Mesenteric fat pad (tissue), 1 donor: ENCODE results near the gene AGFG1. TPM values are rescaled to one million over a fixed set of nuclear protein-coding genes. Genes with fewer than 3 reads are reported as not detected.
"Not testable (repeated sequence)": the region's sequence is repeated elsewhere in the genome, so short reads cannot be mapped to it uniquely, and the experiment has no call there.

Experiments used
- DNase-seq: peaks from one replicate; pipeline ENCODE4 v3.0.0-alpha.2; 2020; ENCODE audit warnings: low spot score
- total RNA-seq: library from RNA; stranded (reverse); fragmentation: NEBNext Ultra II Directional; extraction: Animal tissue kit (Norgen Biotek cat#: 25700); gene quantifications from one replicate; pipeline ENCODE4 v1.2.1, GENCODE V29; 2021
- donor health status: DM: yes; HTN: yes; CAD: no.

AGFG1 gene
- total RNA-seq, 1 donor from 2014 or later, result 274 TPM

DNA sequence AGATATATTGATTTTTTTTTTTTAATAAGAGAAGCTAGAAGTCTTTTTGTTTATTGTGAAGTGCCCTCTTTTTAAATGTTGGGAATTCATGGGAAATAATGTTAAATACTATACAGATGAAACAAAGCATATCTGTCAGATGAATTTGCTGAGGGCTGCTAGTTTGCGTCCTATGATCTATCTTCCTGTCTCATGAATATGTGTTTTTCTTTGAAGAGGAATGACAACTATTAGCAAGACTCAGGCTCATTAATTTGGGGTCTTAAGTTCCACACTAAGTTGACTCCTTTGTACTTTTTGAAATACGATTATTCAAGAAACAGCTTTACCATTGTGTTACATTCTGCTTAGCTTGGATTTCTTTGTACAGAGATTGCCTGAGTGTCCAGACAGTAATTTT, 57.9 kb downstream of the AGFG1 start:
- DNase-seq, result no peak

DNA sequence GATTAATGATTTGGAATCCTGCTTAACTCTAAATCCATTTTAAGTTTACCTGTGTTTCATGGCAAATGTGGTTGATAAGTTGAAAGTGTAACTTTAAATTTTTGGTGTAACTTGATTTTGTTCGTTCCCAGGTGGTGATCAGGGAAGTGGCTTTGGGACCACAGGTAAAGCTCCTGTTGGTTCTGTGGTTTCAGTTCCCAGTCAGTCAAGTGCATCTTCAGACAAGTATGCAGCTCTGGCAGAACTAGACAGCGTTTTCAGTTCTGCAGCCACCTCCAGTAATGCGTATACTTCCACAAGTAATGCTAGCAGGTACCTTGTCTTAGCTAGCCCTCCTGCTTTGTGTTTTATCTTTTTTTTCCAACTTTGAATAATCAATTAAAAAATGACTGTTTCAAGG, 62.8 kb downstream of the AGFG1 start:
- DNase-seq, result no peak

DNA sequence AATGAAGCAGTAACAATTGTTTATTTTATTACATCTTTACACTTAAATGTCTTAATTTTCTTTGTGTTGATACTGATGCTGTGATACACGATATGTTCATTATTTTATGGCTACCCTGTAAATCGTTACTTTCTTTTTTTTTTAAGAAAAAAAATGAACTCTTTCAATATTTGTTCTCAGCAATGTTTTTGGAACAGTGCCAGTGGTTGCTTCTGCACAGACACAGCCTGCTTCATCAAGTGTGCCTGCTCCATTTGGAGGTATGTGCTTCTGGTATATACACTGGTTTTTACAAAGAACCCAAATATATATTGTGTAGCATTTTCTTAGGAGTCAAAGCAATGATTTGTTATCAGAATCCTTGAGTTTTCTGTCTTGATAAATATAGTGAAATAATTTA, 64.5 kb downstream of the AGFG1 start:
- DNase-seq, result no peak

DNA sequence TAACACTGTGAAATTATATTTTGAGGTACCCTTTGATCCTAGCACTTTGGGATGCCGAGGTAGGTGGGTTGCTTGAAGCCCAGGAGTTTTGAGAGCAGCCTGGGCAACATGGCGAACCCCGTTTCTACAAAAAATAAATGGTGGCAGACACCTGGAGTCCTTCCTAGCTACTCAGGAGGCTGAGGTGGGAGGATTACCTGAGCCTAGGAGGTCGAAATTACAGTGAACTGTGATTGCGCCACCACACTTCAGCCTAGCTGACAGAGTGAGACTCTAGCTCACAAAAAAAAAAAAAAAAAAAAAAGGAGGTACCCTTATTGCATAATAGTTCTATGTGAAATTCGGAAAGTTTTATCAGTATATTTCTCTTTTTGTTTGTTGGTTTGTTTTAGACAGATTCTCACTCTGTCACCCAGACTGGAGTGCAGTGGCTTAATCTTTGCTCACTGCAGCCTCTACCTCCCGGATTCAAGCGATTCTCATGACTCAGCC, 67.6 kb downstream of the AGFG1 start:
- no peak for DNase-seq

DNA sequence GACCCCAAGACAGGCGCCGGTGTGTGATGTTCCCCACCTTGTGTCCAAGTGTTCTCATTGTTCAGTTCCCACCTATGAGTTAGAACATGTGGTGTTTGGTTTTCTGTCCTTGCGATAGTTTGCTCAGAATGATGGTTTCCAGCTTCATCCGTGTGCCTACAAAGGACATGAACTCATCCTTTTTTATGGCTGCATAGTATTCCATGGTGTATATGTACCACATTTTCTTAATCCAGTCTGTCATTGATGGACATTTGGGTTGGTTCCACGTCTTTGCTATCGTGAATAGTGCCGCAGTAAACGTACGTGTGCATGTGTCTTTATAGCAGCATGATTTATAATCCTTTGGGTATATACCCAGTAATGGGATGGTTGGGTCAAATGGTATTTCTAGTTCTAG, 68.4 kb downstream of the AGFG1 start:
- DNase-seq, result not testable (repeated sequence)

DNA sequence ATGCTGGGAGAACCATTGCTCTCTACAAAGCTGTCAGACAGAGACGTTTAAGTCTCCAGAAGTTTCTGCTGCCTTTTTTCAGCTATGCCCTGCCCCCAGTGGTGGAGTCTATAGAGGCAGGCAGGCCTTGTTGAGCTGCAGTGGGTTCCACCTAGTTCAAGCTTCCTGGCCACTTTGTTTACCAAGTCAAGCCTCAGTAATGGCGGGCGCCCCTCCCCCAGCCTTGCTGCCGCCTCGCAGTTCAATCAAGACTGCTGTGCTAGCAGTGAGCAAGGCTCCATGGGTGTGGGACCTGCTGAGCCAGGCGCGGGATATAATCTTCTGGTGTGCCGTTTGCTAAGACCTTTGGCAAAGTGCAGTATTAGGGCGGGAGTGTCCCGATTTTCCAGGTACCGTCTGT, 74.0 kb downstream of the AGFG1 start:
- DNase-seq, result no peak

DNA sequence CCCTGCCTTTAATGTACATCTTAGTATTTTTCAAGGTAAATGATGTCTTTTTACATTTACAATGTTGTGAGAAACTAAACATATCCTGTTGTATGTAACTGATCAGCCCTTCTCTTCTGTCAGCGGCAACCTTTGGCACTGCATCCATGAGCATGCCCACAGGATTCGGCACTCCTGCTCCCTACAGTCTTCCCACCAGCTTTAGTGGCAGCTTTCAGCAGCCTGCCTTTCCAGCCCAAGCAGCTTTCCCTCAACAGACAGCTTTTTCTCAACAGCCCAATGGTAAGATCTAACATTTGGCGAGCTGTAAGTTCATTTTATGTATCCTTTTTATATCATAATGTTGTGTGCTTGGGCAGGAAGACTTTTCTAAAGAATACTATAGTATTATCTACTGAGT, 79.9 kb downstream of the AGFG1 start:
- no peak for DNase-seq

DNA sequence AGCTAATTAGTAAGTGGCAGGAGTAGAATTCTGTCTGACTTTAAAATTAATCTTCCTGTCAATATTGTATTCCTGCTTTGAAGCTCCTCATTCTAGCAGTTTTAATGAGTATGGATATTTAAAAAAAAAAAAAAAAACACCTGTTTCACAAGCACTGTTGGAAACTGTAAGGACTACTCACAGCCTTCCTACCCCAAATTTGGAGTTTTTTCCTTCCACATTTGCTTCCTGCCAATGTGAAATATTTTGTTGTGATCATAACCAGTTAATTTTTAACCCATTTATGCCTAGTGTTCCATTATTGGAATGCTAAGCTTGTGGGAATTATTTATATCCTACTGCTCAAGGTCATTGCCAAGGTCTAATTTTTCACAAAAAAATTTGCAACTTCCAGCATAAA, 90.6 kb downstream of the AGFG1 start:
- no peak for DNase-seq

DNA sequence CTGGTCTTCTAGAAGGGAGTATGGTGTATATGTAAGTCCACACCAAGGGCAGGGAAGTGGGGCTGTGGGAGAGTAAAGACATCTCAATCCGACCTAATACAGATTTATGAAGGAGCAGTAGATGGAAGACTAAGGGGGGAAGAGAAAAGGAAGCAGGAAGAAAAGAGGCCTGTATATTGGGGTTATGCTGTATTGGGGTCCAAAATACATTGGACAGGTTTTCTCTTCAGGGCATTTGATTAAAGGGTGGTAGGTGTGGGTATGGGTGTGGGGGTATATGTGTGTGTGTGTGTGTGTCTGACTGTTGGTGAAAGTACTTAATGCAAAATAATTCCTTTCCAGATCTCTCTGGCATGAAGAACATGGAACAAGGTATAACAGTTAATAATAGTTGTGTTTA, 93.1 kb downstream of the AGFG1 start:
- DNase-seq, result no peak

DNA sequence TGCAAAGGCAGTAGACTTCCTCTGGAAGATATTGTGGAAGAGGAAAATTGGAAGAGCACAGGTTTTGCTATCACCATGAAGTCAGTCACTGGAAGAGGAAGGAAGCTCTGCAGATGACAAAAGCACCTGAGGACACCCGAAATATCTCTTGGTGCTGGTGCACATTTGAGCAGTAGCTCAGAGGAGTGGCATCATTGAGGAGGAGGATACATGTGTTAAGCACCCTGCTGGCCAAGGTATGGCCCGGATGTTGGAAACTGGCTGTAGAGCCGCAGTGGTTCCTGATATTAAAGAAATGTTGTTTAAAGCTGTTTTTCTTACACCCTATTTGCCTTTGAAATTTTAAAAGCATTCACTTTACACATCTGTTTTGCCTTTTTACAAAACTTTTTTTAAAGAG, 94.1 kb downstream of the AGFG1 start:
- DNase-seq, result no peak

DNA sequence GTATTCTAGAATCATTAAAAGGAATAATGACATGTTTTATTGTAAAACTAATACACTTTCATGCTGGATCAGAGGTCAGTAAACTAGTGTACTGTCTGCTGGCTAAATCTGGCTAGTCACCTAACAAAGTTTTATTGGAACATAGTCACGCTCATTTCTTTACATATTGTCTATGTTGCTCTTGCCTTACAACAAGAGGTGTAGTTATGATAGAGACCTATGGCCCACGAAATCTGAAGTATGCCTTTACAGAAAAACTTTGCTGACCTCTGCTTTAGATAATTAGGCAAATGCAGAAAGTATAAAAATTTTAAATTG, 96.9 kb downstream of the AGFG1 start:
- DNase-seq, result no peak

DNA sequence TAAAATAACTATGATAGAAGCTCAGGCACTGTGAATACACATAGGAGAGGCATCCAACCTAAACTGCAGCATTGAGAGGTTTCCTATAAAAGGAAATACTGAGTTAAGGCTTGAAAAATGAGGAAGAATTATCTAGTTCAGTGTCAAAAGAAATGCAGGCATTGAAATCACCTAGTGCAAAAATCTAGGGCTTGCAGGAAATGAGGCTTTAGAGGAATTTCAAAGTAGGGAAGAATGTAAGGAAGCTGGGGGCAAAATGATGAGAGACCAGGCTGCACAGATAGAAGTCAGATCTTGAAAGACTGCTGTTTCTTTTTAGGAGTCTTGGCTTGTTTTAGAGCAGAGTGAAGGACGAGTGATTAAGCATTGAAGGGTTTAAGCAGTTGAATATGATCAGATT, 98.7 kb downstream of the AGFG1 start:
- DNase-seq, result no peak

DNA sequence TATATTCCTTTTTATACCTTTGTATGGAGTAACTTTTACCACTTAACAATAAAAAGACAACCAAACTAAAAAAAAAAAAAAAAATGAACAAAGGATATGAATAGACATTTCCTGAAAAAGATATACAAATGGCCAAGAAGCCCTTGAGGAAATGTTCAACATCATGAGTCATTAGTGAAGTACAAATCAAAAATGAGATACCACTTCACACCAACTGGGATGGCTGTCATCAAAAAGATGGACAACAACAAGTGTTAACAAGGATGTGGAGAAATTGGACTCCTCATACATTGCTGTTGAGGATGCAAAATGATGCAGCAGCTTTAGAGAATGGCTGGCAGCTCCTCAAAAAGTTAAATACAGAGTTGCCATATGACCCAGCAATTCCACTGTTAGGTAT, 104.2 kb downstream of the AGFG1 start:
- no peak for DNase-seq

DNA sequence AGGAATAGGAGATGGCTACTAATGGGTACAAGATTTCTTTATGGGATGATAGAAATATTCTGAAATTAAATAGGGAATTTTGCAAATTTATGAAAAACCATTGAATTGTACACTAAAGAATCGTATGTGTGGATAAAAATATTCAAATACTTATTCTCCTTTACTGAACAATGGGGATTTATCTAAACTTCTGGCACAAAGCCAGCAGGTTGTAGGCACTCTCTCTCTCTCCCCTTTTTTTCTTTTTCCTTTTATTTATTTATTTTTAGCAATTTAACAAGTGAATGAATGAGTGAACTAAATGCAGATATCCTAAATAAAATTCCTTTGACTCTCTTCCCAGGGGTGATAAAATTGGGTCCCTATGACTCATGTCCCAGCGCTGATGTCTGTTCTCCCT, 104.9 kb downstream of the AGFG1 start:
- no peak for DNase-seq

DNA sequence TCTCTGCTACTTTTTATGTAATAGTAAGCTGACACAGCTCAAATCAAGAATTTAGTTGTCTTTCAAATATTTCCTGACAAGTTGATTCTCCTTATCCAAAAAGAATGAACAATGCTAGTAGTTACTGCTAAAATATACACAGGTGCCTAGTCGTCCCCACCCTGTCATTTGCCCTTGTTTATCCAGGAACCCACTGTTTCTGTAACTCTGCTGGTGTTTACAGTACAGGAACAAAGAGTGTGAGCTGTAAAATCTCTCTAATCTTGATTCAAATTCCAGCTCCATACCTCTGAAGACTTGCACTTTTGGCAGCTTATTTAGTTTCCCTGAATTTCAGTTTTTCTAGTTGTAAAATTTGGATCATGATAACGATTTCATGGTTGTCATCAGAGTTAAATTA, 105.6 kb downstream of the AGFG1 start:
- no peak for DNase-seq

DNA sequence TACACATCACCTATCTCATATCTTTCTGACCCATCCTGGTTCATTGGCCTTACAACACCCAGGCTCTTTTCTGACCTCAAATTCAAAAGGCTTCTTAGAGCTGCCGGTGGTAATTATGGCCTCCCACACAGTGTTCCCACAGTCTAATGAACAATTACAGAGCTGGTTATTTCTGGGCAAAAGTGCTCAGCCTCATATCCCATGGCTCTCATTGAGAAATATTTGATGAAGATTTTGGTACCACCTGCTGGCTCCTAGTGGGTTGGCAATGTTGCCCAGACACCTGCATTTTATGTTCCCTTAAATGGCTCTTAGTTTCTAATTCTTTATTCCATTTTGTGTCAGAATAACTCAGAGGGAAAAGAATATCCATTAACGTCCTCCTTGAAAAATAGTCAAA, 106.7 kb downstream of the AGFG1 start:
- DNase-seq, result no peak

DNA sequence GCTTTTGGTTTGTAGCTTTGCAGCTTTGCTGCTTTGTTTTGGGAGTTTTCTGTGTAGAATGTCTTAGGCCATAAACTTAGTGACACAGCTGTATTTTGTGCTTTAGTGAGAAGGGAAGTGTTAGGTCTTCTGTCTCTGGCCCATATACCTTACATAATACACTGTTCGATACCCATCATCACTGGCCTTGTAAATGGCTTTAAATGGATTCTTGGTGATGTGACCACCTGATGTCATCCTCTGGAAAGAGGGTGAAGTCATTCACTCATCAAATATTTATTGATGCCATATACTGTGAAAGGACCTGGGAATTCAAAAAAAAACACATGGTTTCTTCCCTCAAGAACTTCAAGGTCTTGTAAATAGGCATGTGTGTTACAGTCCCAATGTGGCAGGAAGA, 107.8 kb downstream of the AGFG1 start:
- no peak for DNase-seq

DNA sequence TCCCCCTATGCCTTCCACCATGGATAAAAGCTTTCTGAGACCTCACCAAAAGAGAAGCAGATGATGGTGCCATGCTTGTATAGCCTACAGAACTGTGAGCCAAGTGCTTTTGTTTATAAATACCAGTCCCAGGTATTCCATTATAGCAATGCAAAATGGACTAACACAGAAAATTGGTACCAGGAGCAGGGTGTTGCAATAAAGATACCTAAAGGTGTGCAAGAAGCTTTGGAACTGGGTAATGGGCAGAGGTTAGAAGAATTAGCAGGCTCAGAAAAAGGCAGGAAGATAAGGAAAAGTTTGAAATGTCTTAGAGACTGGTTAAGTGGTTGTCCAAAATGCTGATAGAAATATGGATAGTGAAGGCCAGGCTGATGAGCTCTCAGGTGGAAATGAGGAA, 110.4 kb downstream of the AGFG1 start:
- no peak for DNase-seq

DNA sequence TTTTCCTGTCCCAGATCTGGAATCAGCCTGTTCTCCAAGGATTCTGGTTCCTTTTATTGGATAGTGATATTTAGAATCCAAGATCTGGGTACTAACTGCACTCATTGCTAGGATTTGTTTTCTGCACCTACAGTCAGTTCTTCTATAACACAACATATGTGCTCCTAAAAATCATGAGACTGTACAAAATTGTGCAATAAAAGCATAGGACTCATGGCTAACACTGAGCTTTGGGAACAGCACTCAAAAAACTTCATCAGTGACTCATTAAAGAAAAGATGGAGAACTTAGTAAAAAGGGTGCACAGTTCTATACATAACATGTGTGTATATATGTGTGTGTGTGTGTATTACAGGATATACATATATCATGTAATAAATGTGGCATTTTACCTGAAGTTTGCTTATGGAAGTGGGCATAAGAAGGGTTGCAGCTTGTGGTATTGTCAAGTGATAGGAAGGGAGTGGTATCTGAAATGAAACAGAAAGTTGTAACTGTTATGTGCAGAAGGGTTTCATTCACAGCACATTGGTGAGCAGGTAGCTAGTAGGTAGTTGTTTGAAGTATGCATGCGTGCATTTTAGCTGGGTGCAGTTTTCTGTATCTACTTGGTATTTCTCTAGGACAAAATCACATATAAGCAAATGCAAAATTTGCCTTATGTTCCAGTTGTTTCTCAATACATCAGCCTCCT, 120.9 kb downstream of the AGFG1 start:
- no peak for DNase-seq

DNA sequence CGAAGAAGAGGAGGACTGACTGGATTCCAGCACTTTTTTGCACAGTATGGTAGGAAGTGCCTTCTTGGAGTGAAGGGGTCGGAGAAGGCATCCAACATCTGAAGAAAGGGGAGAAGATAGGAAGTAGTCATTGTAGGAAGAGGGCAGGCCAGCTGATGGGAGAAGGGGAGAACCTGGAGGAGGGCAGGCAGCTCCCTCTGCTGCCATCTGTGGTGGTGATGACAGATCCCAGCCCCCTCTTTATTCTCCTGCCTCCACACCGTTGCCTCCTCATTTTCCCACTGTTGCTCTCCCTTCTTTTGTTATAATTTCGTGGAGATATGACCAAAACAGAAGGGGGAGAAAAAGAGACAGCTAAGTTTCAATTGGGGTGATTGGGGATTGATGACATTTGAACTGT, 123.8 kb downstream of the AGFG1 start:
- DNase-seq, result no peak

DNA sequence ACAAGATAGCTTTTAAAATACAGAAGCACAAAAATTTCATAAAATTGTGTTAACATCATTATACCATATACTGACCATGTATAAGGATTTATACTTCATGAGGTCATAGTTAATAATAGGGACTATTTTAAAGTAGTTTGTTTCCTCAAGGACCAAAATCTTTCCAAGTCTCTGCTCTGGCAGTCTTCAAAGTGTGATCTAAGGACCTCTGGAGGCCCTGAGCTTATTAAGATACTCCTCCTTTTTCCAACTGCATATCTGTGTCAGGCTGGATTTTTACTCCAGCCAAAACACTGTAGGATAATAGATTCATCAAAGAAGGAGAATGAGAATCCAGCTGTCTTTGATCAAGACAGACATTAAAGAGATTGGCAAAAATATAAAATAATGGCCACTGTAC, 125.1 kb downstream of the AGFG1 start:
- no peak for DNase-seq

DNA sequence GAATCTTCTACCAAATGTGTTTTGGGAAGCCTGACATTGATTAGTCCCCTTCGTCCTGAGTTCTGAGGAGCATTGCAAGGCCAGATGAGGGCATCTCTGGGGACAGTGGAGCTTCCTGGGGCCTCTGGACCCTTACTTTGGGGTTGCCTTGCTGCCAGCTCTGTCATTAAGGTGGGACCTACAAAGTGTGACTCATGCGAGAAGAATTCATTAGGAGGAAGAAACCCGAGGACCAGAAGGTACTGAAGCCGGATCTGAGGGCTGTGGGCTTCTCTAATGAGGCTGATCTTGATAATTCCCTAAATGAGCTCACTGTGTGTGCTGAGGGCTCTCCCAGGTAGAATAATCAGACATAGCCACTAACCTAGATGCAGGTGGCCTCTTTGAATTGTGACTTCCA, 126.0 kb downstream of the AGFG1 start:
- DNase-seq, result no peak

DNA sequence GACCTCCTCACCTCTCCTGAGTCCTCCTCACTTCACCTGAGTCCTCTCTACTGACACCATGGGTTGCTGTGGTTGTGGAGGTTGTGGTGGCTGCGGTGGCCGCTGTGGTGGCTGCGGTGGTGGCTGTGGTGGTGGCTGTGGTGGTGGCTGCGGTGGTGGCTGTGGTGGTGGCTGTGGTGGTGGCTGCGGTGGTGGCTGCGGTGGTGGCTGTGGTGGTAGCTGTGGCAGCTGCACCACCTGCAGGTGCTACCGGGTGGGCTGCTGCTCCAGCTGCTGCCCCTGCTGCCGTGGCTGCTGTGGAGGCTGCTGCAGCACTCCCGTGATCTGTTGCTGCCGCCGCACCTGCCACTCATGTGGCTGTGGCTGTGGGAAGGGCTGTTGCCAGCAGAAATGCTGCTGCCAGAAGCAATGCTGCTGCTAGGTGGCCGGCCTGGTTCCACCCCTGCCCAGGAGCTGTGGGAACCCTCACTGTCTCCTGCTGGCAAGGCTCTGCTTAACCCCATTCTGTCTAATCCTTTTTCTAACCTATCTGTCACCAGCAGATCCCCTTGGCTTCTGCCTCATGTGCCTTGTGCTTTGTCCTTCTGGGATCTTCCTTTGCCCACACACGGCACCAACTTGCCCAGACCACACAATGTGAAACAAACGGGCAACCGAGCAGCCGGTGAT, 127.0 kb downstream of the AGFG1 start, which contains the start of gene SCYGR2:
SCYGR2 (plus strand) TSS at position 59 of the 669 bp plus-strand sequence; CDS start at position 59, 0 bp downstream.
- DNase-seq, result not testable (repeated sequence)
